Thyroid gland (tissue), 4 donors: ENCODE measurements around the gene TCAP.

Experiments
- POLR2A ChIP-seq, 2 donors: fragments of 450-650 bp; IDR thresholded peaks; one replicate each; pipeline ENCODE4 v1.6.1; 2017; ENCODE audit warnings: antibody characterized with exemption in 2 of 2, mild to moderate bottlenecking in 2 of 2, moderate library complexity in 1 of 2
- TF ChIP-seq, protein P1 (sequence below), 6 experiments: fragments of 200-600 bp in 3 of 6; fragments of 450-650 bp in 3 of 6; sonication (generic) in 3 of 6; IDR thresholded peaks; one replicate each; pipeline ENCODE4 v1.5.1; 2016 to 2019; ENCODE audit warnings: antibody characterized with exemption in 6 of 6, mild to moderate bottlenecking in 2 of 6, inconsistent platforms in 1 of 6, moderate library complexity in 1 of 6

DNA sequence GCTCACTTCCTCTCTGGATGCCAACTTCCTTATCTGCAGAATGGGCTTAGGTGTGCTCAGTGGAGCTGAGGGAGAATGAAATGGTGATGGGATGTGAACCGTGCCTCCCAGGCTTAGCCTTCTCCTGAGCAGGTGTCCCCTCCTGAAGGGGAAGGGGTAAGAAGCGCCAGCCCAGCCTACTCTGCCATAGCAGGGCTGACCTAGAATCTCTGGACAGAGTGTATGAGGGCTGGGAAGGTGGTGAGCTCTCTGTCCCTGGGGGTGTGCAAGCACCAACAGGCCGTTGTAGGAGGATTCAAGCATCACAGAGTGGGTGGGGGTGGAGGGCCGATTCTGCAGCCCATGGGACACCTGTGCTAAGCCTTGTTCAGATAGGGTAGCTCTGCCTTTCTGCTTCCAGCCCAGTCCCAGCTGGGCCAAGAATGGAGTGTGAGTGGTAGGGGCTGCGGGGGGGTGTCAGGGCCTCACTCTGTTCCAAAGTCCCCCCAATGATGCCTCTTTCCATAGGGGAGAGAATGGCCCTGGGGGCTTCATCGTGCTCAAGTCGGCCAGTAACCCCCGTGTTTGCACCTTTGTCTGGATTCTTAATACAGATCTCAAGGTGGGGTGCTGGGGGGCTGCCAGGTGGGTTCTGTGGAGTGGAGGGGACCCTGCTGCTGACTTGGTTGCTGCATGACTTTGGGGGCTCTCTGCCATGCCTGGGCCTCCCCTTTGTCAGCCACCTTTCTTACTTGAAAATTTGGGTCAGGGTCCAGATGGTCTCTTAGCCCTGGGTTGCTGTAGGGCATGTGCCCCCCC lies 3.2 kb upstream of the TCAP start:
- TF ChIP-seq, protein P1, sequence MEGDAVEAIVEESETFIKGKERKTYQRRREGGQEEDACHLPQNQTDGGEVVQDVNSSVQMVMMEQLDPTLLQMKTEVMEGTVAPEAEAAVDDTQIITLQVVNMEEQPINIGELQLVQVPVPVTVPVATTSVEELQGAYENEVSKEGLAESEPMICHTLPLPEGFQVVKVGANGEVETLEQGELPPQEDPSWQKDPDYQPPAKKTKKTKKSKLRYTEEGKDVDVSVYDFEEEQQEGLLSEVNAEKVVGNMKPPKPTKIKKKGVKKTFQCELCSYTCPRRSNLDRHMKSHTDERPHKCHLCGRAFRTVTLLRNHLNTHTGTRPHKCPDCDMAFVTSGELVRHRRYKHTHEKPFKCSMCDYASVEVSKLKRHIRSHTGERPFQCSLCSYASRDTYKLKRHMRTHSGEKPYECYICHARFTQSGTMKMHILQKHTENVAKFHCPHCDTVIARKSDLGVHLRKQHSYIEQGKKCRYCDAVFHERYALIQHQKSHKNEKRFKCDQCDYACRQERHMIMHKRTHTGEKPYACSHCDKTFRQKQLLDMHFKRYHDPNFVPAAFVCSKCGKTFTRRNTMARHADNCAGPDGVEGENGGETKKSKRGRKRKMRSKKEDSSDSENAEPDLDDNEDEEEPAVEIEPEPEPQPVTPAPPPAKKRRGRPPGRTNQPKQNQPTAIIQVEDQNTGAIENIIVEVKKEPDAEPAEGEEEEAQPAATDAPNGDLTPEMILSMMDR (IDR thresholded peaks at IDR 0.05), result no peak
- no peak for TF ChIP-seq POLR2A (IDR thresholded peaks at IDR 0.05)
